SK-N-SH treated with all-trans-retinoic acid at 6 μM for 48 hours (cell line): ENCODE results near the gene CACNB3.

Experiments
- ATAC-seq: fragments of 200-7000 bp; cut with Tn5 transposase; 3 replicates; pipeline ENCODE4 v1.9.1; 2020; ENCODE audit warnings: mild to moderate bottlenecking, moderate library complexity
- ARNTL ChIP-seq: fragments of 450-650 bp; formaldehyde crosslinking; IDR thresholded peaks from 2 replicates; pipeline ENCODE4 v1.5.0; 2020; ENCODE audit warnings: low read depth, mild to moderate bottlenecking, moderate library complexity, borderline replicate concordance
- CREB5 ChIP-seq: fragments of 250-450 bp; sonication (Bioruptor Pico); IDR thresholded peaks from 2 replicates; pipeline ENCODE4 v1.5.1; 2020; ENCODE audit warnings: low read depth, mild to moderate bottlenecking, moderate library complexity
- CSDC2 ChIP-seq: fragments of 250-450 bp; sonication (Bioruptor Pico); IDR thresholded peaks from 2 replicates; pipeline ENCODE4 v1.5.0; 2020; ENCODE audit warnings: mild to moderate bottlenecking, moderate library complexity
- ESRRG ChIP-seq: fragments of 250-450 bp; sonication (Bioruptor Pico); IDR thresholded peaks from 2 replicates; pipeline ENCODE4 v1.6.1; 2021; ENCODE audit warnings: mild to moderate bottlenecking
- GLIS3 ChIP-seq: fragments of 250-450 bp; sonication (Bioruptor Pico); IDR thresholded peaks from 2 replicates; pipeline ENCODE4 v1.5.0; 2020; ENCODE audit warnings: mild to moderate bottlenecking, moderate library complexity
- ISL1 ChIP-seq: fragments of 250-450 bp; sonication (Bioruptor Pico); IDR thresholded peaks from 2 replicates; pipeline ENCODE4 v2.1.2; 2022; ENCODE audit warnings: mild to moderate bottlenecking, moderate library complexity
- OSR1 ChIP-seq: fragments of 250-450 bp; sonication (Bioruptor Pico); IDR thresholded peaks from 2 replicates; pipeline ENCODE4 v1.8.0; 2022; ENCODE audit warnings: moderate library complexity, mild to moderate bottlenecking, inconsistent platforms
- PATZ1 ChIP-seq: fragments of 250-450 bp; sonication (Bioruptor Pico); IDR thresholded peaks from 2 replicates; pipeline ENCODE4 v1.8.0; 2020; ENCODE audit warnings: mild to moderate bottlenecking, moderate library complexity, borderline replicate concordance
- POU6F1 ChIP-seq: fragments of 250-450 bp; sonication (Bioruptor Pico); IDR thresholded peaks from 2 replicates; pipeline ENCODE4 v1.8.0; 2021; ENCODE audit warnings: low read depth, mild to moderate bottlenecking, moderate library complexity, borderline replicate concordance
- PPARA ChIP-seq: fragments of 250-450 bp; sonication (Bioruptor Pico); IDR thresholded peaks from 2 replicates; pipeline ENCODE4 v1.5.0; 2020; ENCODE audit warnings: mild to moderate bottlenecking, borderline replicate concordance
- RARB ChIP-seq: fragments of 250-450 bp; sonication (Bioruptor Pico); IDR thresholded peaks from 2 replicates; pipeline ENCODE4 v1.8.0; 2021; ENCODE audit warnings: mild to moderate bottlenecking, moderate library complexity
- SNAI2 ChIP-seq: fragments of 250-450 bp; sonication (Bioruptor Pico); IDR thresholded peaks from 2 replicates; pipeline ENCODE4 v1.5.0; 2020; ENCODE audit warnings: mild to moderate bottlenecking, moderate library complexity
- TCF4 ChIP-seq: fragments of 250-450 bp; sonication (Bioruptor Pico); IDR thresholded peaks from 2 replicates; pipeline ENCODE4 v1.8.0; 2021; ENCODE audit warnings: mild to moderate bottlenecking, moderate library complexity, borderline replicate concordance
- TOX ChIP-seq: fragments of 250-450 bp; sonication (Bioruptor Pico); IDR thresholded peaks from 2 replicates; pipeline ENCODE4 v1.8.0; 2021; ENCODE audit warnings: mild to moderate bottlenecking, moderate library complexity, borderline replicate concordance
- ZC3H10 ChIP-seq: fragments of 250-450 bp; sonication (Bioruptor Pico); IDR thresholded peaks from 2 replicates; pipeline ENCODE4 v1.5.1; 2021; ENCODE audit warnings: mild to moderate bottlenecking, moderate library complexity
- ZFP3 ChIP-seq: fragments of 250-450 bp; sonication (Bioruptor Pico); IDR thresholded peaks from 2 replicates; pipeline ENCODE4 v1.5.0; 2020; ENCODE audit warnings: mild to moderate bottlenecking, moderate library complexity
- ZNF565 ChIP-seq: fragments of 450-650 bp; formaldehyde crosslinking; conservative IDR thresholded peaks from 2 replicates; pipeline ENCODE4 v1.5.0; 2020; ENCODE audit warnings: low read depth, mild to moderate bottlenecking, moderate library complexity
- ZNF70 ChIP-seq: fragments of 450-650 bp; formaldehyde crosslinking; IDR thresholded peaks from 2 replicates; pipeline ENCODE4 v1.5.0; 2020; ENCODE audit warnings: mild to moderate bottlenecking, moderate library complexity
- ZNF8 ChIP-seq: fragments of 450-650 bp; formaldehyde crosslinking; IDR thresholded peaks from 2 replicates; pipeline ENCODE4 v1.5.0; 2020; ENCODE audit warnings: mild to moderate bottlenecking, moderate library complexity
- TF ChIP-seq, protein P1 (sequence below): fragments of 250-450 bp; sonication (Bioruptor Pico); IDR thresholded peaks from 2 replicates; pipeline ENCODE4 v1.5.1; 2021; ENCODE audit warnings: mild to moderate bottlenecking, moderate library complexity
- TF ChIP-seq, protein P2 (sequence below): fragments of 250-450 bp; sonication (Bioruptor Pico); IDR thresholded peaks from 2 replicates; pipeline ENCODE4 v1.5.0; 2020; ENCODE audit warnings: mild to moderate bottlenecking, moderate library complexity

CACNB3 gene

DNA sequence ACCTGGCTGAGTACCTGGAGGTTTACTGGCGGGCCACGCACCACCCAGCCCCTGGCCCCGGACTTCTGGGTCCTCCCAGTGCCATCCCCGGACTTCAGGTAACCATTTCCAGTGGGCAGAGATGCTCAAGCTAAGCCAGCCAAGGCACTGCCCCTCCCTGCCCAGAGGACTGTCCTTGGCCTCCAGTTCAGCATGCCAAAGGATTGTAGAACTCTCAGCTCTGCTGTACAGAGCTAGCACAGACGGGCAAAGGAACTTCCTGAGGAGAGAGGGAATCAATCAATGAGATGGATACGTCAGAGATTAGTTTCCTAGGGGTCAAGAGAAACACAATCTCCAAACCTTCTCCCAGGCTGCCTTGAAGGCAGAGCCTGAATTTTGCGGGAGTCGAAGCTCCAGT lies 8.7 kb downstream of the CACNB3 start:
- ATAC-seq, result no peak
- TF ChIP-seq OSR1 (CRISPR knock-in tag), result no peak
- TF ChIP-seq ZNF565 (CRISPR knock-in tag), result no peak
- no peak for TF ChIP-seq ISL1 (CRISPR knock-in tag)
- no peak for TF ChIP-seq TOX (CRISPR knock-in tag)
- no peak for TF ChIP-seq CREB5 (CRISPR knock-in tag)
- no peak for TF ChIP-seq CSDC2 (CRISPR knock-in tag)
- TF ChIP-seq ZFP3 (CRISPR knock-in tag), result no peak
- TF ChIP-seq, protein P1, sequence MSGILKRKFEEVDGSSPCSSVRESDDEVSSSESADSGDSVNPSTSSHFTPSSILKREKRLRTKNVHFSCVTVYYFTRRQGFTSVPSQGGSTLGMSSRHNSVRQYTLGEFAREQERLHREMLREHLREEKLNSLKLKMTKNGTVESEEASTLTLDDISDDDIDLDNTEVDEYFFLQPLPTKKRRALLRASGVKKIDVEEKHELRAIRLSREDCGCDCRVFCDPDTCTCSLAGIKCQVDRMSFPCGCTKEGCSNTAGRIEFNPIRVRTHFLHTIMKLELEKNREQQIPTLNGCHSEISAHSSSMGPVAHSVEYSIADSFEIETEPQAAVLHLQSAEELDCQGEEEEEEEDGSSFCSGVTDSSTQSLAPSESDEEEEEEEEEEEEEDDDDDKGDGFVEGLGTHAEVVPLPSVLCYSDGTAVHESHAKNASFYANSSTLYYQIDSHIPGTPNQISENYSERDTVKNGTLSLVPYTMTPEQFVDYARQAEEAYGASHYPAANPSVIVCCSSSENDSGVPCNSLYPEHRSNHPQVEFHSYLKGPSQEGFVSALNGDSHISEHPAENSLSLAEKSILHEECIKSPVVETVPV (CRISPR knock-in tag), result no peak
- no peak for TF ChIP-seq PATZ1 (CRISPR knock-in tag)
- no peak for TF ChIP-seq RARB
- TF ChIP-seq ZNF8 (CRISPR knock-in tag), result no peak
- TF ChIP-seq PPARA, result no peak
- TF ChIP-seq ZC3H10, result no peak

- TF ChIP-seq ARNTL (CRISPR knock-in tag) (no peak), POU6F1 (CRISPR knock-in tag) (no peak), PATZ1 (CRISPR knock-in tag) (no peak), TCF4 (CRISPR knock-in tag) (no peak), ZNF70 (CRISPR knock-in tag) (no peak), ZFP3 (CRISPR knock-in tag) (no peak), ESRRG (CRISPR knock-in tag) (no peak), PPARA (no peak), GLIS3 (CRISPR knock-in tag) (no peak), ZNF8 (CRISPR knock-in tag) (no peak), RARB (no peak), ZC3H10 (no peak), TOX (CRISPR knock-in tag) (no peak), ZNF565 (CRISPR knock-in tag) (no peak), CREB5 (CRISPR knock-in tag) (no peak), SNAI2 (CRISPR knock-in tag) (no peak), ISL1 (CRISPR knock-in tag) (no peak), CSDC2 (CRISPR knock-in tag) (no peak)
- TF ChIP-seq, protein P2, sequence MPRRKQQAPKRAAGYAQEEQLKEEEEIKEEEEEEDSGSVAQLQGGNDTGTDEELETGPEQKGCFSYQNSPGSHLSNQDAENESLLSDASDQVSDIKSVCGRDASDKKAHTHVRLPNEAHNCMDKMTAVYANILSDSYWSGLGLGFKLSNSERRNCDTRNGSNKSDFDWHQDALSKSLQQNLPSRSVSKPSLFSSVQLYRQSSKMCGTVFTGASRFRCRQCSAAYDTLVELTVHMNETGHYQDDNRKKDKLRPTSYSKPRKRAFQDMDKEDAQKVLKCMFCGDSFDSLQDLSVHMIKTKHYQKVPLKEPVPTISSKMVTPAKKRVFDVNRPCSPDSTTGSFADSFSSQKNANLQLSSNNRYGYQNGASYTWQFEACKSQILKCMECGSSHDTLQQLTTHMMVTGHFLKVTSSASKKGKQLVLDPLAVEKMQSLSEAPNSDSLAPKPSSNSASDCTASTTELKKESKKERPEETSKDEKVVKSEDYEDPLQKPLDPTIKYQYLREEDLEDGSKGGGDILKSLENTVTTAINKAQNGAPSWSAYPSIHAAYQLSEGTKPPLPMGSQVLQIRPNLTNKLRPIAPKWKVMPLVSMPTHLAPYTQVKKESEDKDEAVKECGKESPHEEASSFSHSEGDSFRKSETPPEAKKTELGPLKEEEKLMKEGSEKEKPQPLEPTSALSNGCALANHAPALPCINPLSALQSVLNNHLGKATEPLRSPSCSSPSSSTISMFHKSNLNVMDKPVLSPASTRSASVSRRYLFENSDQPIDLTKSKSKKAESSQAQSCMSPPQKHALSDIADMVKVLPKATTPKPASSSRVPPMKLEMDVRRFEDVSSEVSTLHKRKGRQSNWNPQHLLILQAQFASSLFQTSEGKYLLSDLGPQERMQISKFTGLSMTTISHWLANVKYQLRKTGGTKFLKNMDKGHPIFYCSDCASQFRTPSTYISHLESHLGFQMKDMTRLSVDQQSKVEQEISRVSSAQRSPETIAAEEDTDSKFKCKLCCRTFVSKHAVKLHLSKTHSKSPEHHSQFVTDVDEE, result no peak
- TF ChIP-seq, protein P1 (CRISPR knock-in tag), result no peak
- peak; percentile 6; the same call in 2 of the 3 replicates for ATAC-seq
These were observed 9.3 kb downstream of the CACNB3 start for GRCh38 chr12:48827513-48828096.
